ENCODE results near the gene PARP3. TPM values are rescaled to one million over a fixed set of nuclear protein-coding genes. Genes with fewer than 3 reads are reported as not detected.

The PARP3 gene
- total RNA-seq, 1 donor from 2014 or later = 4.8 TPM

GRCh38 chr3:51970606-51971300 is 28.6 kb downstream of the PARP3 start:
- H3K36me3 ChIP-seq (ENCODE audit: insufficient read depth, low read length) = no peaks in the 10 kb centered on the region
- FAIRE-seq (no peak), DNase-seq (ENCODE audit: low read depth) (no peak)
- H3K4me3 ChIP-seq (ENCODE audit: insufficient read depth, low read depth, low read length) = no peak overlapping the region
- H3K4me2 ChIP-seq (ENCODE audit: low read length) = no peak overlapping the region
- no peak overlapping the region for H3K27ac ChIP-seq (ENCODE audit: low read depth, low read length)
- H3K79me2 ChIP-seq (ENCODE audit: insufficient read depth, low read length) = peaks cover 22% of the 10 kb centered on the region
- peaks cover 16% of the 10 kb centered on the region for H4K20me1 ChIP-seq (ENCODE audit: insufficient read depth, low read length)
- no peak for TF ChIP-seq CTCF (IDR thresholded peaks at IDR 0.05; ENCODE audit: insufficient read depth, low read depth, low read length)
- no peak for TF ChIP-seq EZH2 (IDR thresholded peaks at IDR 0.05; ENCODE audit: insufficient read depth, low read length)
- Mint-ChIP-seq H3K27me3 (ENCODE audit: low read depth, unreplicated experiment) (no peaks in the 10 kb centered on the region), H3K4me3 (ENCODE audit: unreplicated experiment) (no peak overlapping the region), H3K4me1 (ENCODE audit: low read depth, unreplicated experiment) (peaks cover 9% of the 10 kb centered on the region), H3K36me3 (ENCODE audit: low read depth, unreplicated experiment) (peaks cover 3% of the 10 kb centered on the region), H3K9me3 (ENCODE audit: unreplicated experiment) (no peaks in the 10 kb centered on the region), H3K27ac (ENCODE audit: unreplicated experiment) (no peak overlapping the region)
- peaks cover 35% of the 10 kb centered on the region for H3K4me1 ChIP-seq (ENCODE audit: insufficient read depth, low read length)
- no peaks in the 10 kb centered on the region for H3K27me3 ChIP-seq (ENCODE audit: insufficient read depth, low read length)
- H3K9me3 ChIP-seq (ENCODE audit: insufficient read depth, low read depth, low read length) = no peaks in the 10 kb centered on the region
- no peak overlapping the region for H3K9ac ChIP-seq (ENCODE audit: low read length)
- H2AFZ ChIP-seq (ENCODE audit: low read depth, low read length) = no peak overlapping the region

GRCh38 chr3:51971350-51971749 is 29.2 kb downstream of the PARP3 start:
- H3K4me2 ChIP-seq (ENCODE audit: low read length) = no peak overlapping the region
- no peak overlapping the region for H3K9ac ChIP-seq (ENCODE audit: low read length)
- no peak overlapping the region for H3K27ac Mint-ChIP-seq (ENCODE audit: unreplicated experiment)
- no peaks in the 10 kb centered on the region for H3K9me3 Mint-ChIP-seq (ENCODE audit: unreplicated experiment)
- DNase-seq (ENCODE audit: low read depth) (no peak), FAIRE-seq (no peak)
- peaks cover 16% of the 10 kb centered on the region for H3K79me2 ChIP-seq (ENCODE audit: insufficient read depth, low read length)
- H3K4me1 ChIP-seq (ENCODE audit: insufficient read depth, low read length) = peaks cover 33% of the 10 kb centered on the region
- peaks cover 7% of the 10 kb centered on the region for H3K4me1 Mint-ChIP-seq (ENCODE audit: low read depth, unreplicated experiment)
- H3K36me3 ChIP-seq (ENCODE audit: insufficient read depth, low read length) = no peaks in the 10 kb centered on the region
- H3K27ac ChIP-seq (ENCODE audit: low read depth, low read length) = no peak overlapping the region
- TF ChIP-seq EZH2 (IDR thresholded peaks at IDR 0.05; ENCODE audit: insufficient read depth, low read length) = no peak
- peak overlapping the region; percentile 54 for H3K4me3 Mint-ChIP-seq (ENCODE audit: unreplicated experiment)
- no peak overlapping the region for H3K4me3 ChIP-seq (ENCODE audit: insufficient read depth, low read depth, low read length)
- peaks cover 11% of the 10 kb centered on the region for H4K20me1 ChIP-seq (ENCODE audit: insufficient read depth, low read length)
- no peaks in the 10 kb centered on the region for H3K27me3 Mint-ChIP-seq (ENCODE audit: low read depth, unreplicated experiment)
- no peaks in the 10 kb centered on the region for H3K9me3 ChIP-seq (ENCODE audit: insufficient read depth, low read depth, low read length)
- H2AFZ ChIP-seq (ENCODE audit: low read depth, low read length) = no peak overlapping the region
- H3K36me3 Mint-ChIP-seq (ENCODE audit: low read depth, unreplicated experiment) = peaks cover 3% of the 10 kb centered on the region
- no peaks in the 10 kb centered on the region for H3K27me3 ChIP-seq (ENCODE audit: insufficient read depth, low read length)

GRCh38 chr3:51974277-51974962 is 32.3 kb downstream of the PARP3 start:
- Mint-ChIP-seq H3K9me3 (ENCODE audit: unreplicated experiment) (no peaks in the 10 kb centered on the region), H3K27me3 (ENCODE audit: low read depth, unreplicated experiment) (no peaks in the 10 kb centered on the region), H3K4me1 (ENCODE audit: low read depth, unreplicated experiment) (peaks cover 3% of the 10 kb centered on the region), H3K4me3 (ENCODE audit: unreplicated experiment) (peak overlapping the region; percentile 88), H3K27ac (ENCODE audit: unreplicated experiment) (peak overlapping the region; percentile 62), H3K36me3 (ENCODE audit: low read depth, unreplicated experiment) (peaks cover 3% of the 10 kb centered on the region)
- Histone ChIP-seq H3K27ac (ENCODE audit: low read depth, low read length) (no peak overlapping the region), H4K20me1 (ENCODE audit: insufficient read depth, low read length) (peaks cover 5% of the 10 kb centered on the region), H3K4me1 (ENCODE audit: insufficient read depth, low read length) (peaks cover 23% of the 10 kb centered on the region), H3K36me3 (ENCODE audit: insufficient read depth, low read length) (no peaks in the 10 kb centered on the region), H3K79me2 (ENCODE audit: insufficient read depth, low read length) (peaks cover 9% of the 10 kb centered on the region), H3K4me3 (ENCODE audit: insufficient read depth, low read depth, low read length) (peak overlapping the region; percentile 82), H3K27me3 (ENCODE audit: insufficient read depth, low read length) (no peaks in the 10 kb centered on the region), H3K4me2 (ENCODE audit: low read length) (peak overlapping the region; percentile 93), H2AFZ (ENCODE audit: low read depth, low read length) (peak overlapping the region; percentile 98), H3K9ac (ENCODE audit: low read length) (peak overlapping the region; percentile 88), H3K9me3 (ENCODE audit: insufficient read depth, low read depth, low read length) (no peaks in the 10 kb centered on the region)
- FAIRE-seq = no peak
- no peak for TF ChIP-seq EZH2 (IDR thresholded peaks at IDR 0.05; ENCODE audit: insufficient read depth, low read length)
- TF ChIP-seq CTCF (IDR thresholded peaks at IDR 0.05; ENCODE audit: insufficient read depth, low read depth, low read length) = no peak
- DNase-seq (ENCODE audit: low read depth) = no peak

Measured in astrocyte (in vitro differentiated cells and primary cell).